T-helper 1 cell (primary cell): ENCODE results near the gene SOX6.
"Not testable (repeated sequence)": the region's sequence is repeated elsewhere in the genome, so short reads cannot be mapped to it uniquely, and the experiment has no call there.

Experiments used
- DNase-seq, 5 donors: peaks; one replicate each; pipeline ENCODE4 v3.0.0-alpha.2; 2012 to 2020
- total RNA-seq, 4 donors: gene quantifications; one replicate each; lab custom pipeline; 2026; lab: John Stamatoyannopoulos, UW

The SOX6 gene
- total RNA-seq: 0.46 to 1.1 (median 0.66) reads per million in 4 donors

- DNase-seq: no peak
These were observed at the start of gene SOX6 for GRCh38 chr11:16356057-16356760. Gene SOX6, minus strand, starts transcription at chr11:16356546. Its CDS starts 15,298 bp downstream, at chr11:16341248.

GRCh38 chr11:16404781-16405285 is 48.5 kb upstream of the SOX6 start:
- no peak for DNase-seq

- DNase-seq: no peak
These were observed 47.5 kb upstream of the SOX6 start for GRCh38 chr11:16403851-16404250.

- no peak for DNase-seq
These were observed 47.1 kb upstream of the SOX6 start for GRCh38 chr11:16403448-16403803.

GRCh38 chr11:16402654-16403447 is 46.5 kb upstream of the SOX6 start:
- DNase-seq: no peak

- DNase-seq: no peak
These were observed 41.0 kb upstream of the SOX6 start for GRCh38 chr11:16397390-16397789.

- no peak for DNase-seq
These were observed 39.3 kb upstream of the SOX6 start for GRCh38 chr11:16395601-16396000.

GRCh38 chr11:16394947-16395346 is 38.6 kb upstream of the SOX6 start:
- DNase-seq: no peak

GRCh38 chr11:16393340-16393739 is 37.0 kb upstream of the SOX6 start:
- no peak for DNase-seq

GRCh38 chr11:16392616-16393015 is 36.3 kb upstream of the SOX6 start:
- DNase-seq: no peak

GRCh38 chr11:16390826-16391225 is 34.5 kb upstream of the SOX6 start:
- DNase-seq: not testable (repeated sequence)

GRCh38 chr11:16385099-16385498 is 28.8 kb upstream of the SOX6 start:
- DNase-seq: no peak

- no peak for DNase-seq
These were observed 26.5 kb upstream of the SOX6 start for GRCh38 chr11:16382638-16383380.

GRCh38 chr11:16382186-16382585 is 25.8 kb upstream of the SOX6 start:
- DNase-seq: no peak

GRCh38 chr11:16380941-16381568 is 24.7 kb upstream of the SOX6 start:
- DNase-seq: no peak

GRCh38 chr11:16378906-16379305 is 22.6 kb upstream of the SOX6 start:
- no peak for DNase-seq

- DNase-seq: no peak
These were observed 21.4 kb upstream of the SOX6 start for GRCh38 chr11:16377746-16378145.

- not testable (repeated sequence) for DNase-seq
These were observed 19.3 kb upstream of the SOX6 start for GRCh38 chr11:16375664-16376063.

GRCh38 chr11:16373768-16374167 is 17.4 kb upstream of the SOX6 start:
- no peak for DNase-seq

GRCh38 chr11:16372355-16372754 is 16.0 kb upstream of the SOX6 start:
- no peak for DNase-seq

- no peak for DNase-seq
These were observed 10.9 kb upstream of the SOX6 start for GRCh38 chr11:16367252-16367651.

GRCh38 chr11:16365581-16366228 is 9.4 kb upstream of the SOX6 start:
- DNase-seq: no peak
